ENCODE measurements around the gene NACC2.

NACC2 gene

DNA sequence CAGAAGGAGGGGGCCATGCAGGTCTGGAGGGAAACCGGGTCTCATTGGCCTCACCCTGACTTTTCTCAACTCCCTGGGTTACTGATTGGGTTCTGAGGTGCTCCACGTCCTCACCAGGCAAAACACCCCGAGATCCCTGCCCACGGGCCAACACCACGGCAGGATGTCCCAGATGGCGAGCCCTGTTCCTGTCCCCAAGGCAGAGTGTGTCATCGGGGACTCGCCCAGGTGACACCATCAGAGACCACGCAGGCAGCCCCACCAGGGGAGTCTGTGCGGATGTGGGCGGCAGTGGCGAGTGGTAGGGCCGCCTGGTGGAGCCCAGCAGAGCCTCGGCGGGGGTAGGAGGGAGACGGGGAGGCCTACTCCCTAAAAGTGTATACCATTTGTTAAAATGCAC lies 74.9 kb downstream of the NACC2 start:
- DNase-seq = no peak

DNA sequence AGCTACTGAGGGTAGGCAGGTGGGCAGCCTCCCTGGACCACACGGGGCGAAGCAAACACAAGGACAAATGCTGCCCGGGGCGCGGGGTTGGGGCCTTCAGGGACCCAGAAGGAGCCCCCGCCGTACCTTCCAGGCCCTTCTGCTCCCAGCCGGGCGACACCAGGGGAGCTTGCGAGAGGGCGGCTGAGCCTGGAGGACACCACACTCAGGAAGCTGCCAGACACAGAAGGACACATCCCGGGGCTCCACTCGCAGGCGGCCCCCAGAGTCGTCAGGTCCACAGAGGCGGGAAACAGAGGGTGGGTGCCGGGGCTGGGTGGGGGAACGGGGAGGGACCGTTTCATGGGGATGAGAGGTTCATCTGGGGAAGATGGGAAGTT lies 75.4 kb downstream of the NACC2 start:
- DNase-seq = no peak

DNA sequence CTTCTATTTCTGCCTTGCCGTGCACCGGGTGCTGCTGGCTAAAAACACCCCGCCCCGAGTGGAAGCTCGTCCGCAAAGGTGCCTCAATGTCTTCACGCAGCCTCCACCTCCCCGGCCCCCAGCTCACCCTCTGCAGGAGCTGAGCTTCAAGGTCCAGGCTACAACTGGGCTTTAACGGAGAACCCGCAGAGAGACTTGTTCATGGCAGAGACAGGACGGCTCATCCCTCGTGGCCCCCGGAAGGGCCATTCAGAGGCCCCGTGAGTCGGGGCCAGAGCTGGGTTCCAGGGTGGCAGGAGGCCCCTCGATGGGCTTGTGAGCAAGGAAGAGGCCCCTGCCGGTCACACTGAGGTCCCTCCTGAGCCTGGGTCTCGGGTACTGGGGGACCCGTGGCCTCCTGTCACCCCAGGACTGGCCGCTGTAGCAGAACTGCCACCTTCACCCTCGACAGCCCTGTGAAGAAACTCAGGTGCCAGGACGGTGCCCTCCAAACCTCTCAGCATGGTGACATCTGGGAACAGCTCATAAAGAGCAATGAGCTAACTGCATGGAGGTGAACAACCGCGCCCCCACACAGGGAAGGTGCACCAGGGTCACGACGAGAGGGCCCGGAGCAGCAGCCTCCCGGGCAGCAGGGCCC lies 75.9 kb downstream of the NACC2 start:
- DNase-seq = no peak

DNA sequence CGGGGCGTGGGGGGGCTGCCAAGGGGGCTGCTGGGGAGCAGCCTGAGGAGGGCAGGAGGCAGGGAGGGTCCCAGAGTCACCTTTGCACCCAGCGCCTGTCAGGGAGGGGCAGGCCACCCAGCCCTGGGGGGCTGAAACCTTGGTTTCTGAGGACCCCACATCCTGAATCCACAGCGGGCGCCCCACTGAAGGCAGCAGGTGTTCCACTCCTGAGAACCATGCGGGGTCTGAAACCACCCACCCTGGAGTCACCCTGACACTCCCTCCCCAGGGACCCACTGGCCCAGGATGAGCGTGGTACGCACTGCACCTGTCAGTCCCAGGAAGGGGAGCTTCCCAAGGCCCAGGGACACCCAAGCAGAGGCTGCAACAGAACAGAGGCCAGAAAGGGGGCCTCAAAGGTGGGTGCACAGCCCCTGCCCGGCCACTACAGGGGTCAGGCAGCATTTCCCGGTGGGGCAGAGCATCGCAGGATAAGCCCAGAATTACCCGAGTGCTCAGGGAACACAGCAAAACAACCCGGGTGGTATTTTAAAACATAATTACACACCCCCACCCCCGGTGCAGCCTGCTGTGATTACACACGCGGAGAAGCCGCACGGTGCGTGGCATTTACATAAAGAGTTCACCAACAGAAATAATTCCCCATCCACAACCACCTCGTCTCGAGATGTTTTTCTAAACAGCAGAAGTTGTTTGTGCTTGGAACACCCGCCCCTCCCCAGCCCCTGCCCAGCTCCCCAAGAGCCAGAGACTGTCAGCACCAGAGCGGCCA lies 76.6 kb downstream of the NACC2 start:
- no peak for DNase-seq

DNA sequence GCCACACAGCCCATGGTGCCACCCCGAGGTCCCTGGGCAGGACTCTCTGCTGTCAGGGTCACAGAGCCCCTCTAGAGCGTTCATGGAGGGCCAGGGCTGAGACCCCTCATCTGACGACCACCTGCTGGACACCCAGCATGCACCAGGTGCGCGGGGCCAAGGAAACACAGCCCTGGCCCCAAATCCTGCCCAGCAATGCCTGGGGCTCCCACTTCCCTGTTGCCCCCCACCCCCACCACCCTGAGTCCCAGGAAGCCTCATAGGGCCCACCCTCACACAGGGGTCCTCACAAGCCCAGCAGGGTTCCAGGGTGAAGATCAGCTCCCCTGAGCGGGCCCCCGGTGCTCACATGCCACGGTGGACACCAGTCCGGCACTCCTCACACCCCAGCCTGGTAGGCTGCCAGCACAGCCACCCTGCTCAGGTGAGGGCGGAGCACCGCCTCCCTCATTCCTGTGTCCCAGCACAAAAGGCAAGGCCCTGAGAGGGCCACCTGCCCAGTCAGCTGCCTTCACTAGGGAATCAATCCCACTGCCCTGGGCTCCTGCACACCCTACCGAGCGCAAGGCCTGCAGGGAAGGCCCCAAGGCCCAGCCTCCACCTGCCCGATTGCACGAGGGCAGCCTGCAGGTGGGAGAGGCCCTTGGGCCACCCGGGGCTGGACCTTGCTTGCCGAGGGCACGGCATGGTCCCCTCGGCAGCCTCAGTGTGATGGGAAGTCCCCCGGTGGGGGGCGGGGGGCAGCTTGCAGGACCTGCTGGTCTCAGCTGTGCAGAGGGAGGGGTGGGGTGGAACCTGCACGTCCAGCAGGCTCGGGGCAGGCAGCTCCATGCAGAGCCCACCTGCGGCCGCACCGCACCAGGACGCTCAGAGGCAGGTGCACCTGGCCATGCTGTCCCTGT lies 77.5 kb downstream of the NACC2 start:
- DNase-seq = no peak

DNA sequence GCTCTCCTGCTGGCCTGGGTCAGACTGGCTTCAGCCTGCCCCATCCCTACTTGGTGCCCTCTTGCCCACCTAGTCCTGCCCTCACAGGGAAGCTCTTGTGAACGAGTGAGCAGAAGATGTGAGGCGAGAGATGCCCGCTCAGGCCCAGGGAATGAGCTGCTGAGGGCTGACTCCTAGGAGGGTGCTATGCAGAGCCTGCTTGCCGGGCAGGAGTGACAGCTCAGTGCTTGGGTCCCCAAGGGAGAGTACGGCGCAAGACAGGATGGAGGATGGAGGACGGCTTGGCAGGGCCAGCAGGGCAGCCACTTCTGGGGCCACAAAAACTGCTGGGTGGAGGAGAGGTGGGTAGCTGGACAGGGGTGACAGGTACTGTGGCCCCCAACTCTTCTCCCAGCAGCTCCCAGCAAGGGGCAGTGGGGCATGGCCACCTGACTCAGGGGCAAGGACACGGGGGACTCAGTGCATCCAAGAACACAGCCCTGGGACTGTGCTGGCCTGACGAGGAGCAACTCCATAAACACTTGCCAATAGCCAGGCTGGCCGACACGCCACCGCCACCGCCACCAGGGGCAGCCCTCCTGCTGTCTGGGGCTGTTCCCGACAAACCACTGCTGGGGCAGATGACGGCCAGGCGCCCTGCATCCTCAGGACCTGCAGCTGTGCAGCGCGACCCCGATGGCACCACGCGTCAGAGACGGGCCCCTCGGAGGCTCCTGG lies 78.4 kb downstream of the NACC2 start:
- no peak for DNase-seq

DNA sequence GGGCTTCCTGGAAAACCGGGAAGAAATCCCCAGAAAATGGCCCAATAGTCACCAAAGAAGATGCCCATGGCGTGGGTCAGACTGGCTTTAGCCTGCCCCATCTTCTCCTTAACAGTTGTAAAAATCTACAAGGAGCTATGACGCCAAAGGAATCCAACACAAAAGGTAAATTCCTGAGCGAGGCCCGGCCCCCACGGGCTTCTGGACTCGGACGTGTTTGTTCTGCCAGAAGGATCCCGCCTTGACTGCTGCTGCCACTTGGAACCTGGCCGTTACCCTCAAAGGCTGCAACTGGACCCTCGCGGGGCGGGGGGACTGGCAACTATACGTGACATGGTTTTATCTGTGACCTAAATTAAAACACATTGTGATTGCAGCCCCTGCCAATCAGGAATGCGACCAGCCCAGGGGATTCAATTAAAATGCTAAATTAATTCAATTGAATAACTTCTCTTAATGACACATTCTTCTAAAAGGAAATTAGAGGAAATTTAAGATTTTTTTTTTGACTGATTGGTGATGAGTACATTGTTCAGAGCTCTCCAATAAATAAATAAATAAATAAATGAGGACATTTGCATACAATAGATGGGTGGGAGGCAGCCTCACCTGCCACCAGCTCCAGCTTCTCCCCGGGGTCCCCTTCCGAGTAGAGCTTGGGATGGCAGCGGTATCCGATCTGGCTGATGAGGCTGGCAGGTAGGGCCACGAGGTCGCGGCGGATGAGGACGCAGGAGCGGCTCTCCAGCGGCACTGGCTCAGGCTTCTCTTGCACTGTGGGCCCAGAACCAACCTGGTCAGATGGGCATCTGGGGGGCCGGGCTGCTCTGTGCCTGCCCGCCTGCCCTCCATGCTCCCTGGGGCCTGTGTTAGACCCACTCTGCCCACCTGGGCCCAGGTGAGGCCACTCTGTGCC lies 79.2 kb downstream of the NACC2 start:
- no peak for DNase-seq

DNA sequence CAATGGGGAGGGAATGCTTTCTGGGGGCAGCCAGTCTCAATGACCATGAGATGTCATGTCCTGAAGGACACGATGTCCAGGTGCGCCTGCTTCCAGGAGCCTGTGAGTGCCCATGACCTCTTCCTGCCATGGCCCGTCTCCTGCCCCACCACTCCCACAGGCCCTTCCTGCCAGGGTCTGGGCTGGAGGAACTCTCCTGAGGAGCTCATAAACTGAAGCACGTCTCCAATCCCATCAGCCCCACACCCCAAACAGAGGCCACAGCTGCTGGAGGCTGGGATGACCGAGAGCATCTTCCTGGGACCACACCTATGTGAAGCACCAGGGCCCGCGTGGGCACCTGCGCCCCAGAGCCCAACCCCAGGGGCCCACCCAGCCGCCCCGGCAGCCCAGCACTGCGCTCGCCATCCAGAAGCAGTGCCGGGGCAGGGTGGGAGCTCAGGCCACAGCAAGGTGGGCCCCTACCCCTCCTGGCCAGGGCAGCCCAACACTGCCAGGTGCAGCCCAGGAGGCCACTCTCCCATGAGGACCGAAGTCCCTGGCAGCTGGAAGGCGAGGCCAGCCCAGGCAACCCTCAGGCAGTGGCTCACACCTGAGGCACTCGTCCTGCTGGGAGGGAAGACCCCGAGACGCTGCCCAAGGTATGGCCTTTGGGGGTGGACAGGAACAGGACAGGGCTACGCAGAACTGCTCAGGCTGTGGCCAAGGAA lies 80.0 kb downstream of the NACC2 start:
- no peak for DNase-seq

DNA sequence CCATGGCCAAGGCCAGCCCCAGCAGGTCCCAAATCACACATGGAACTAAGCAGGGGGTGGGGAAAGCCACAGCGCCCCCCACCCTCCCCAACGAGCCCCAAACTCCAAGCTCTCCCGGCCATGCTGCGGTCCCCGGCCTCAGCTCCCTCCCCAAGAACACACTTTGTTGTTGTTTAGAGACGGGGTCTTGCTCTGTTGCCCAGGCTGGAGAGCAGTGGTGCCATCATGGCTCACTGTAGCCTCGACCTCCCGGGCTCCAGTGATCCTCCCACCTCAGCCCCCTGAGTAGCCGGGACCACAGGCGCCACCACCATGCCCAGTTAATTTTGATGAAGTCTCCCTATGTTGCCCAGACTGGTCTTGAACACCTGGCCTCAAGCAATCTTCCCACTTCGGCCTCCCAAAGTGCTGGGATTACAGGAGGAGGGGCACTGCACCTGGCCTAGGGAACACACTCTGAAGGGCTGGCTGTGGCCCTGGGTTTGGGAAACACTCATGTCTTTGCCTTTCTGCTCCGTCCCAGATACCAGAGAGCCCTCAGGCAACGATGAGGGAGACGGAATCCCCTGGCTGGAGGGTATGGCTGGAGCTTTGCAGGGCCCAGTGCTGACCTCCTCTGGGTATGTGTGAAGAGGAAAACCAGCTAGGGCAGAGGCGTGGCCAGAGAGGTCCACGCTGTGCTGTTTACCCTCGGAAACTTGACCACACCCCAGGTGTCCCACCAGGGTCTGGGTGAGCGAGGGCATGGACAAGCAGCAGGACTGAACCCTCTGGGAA lies 80.8 kb downstream of the NACC2 start:
- no peak for DNase-seq

DNA sequence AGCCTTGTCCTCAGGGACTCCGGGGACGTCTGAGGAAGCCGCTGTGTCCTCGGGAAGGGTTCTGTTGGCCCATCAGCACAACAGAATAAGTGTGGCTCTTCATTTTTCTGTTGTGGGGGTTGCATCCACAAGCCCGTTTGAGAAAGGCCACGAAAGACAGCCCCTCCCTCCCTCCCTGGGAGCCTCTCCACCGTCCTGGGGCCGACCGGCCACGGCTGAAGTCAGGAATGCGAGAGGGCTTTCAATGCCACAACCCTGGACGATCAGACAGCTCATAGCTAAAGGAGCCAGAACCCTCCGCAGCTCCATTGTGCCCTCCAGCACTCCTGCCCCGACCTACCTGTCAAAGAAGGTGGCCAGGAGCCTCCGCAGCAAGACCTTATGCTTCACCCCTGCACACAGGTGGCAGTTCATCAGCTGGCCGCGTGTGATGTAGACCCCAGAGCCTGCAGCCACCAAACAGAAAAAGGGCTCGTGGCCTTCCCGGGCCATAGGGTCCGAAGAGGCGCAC lies 81.5 kb downstream of the NACC2 start:
- DNase-seq = no peak

DNA sequence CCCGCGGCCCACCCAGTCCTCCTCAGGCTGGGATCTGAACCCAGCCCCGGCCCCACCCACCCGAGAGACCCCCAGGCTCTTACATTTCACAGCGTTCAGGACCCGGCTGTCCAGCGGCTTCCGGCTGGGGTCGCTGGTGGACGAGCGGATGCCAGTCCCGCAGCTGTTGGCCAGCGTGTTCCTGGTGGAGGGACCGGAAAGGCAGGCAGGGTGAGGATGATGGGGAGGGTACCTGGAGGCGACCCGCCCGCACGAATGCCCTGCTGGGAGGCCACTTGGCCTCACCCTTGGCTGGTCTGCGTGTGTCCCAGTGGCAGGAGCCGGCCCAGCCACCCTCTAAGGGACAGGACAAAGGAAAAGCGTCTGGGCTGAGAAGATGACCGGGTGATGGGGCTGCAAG lies 82.0 kb downstream of the NACC2 start:
- DNase-seq = no peak

DNA sequence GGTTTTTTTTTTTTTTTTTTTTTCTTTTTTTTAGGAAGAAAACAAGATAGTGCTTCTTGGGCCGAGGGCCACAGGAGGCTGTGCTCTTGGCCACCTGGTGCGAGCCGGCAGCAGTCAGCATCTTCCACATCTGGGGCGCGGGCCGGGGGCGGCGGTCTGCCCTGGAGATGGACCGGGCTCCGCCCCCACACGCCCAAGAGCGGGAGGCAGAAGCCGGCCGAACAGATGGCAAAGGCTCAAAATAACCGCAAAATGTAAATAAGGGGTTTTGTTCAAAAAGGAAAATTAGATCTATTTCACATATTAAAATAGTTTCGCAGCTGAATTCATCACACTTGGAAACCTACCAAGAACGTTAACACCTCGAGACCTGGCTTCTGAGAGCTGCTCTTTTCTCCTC lies 82.4 kb downstream of the NACC2 start:
- no peak for DNase-seq

DNA sequence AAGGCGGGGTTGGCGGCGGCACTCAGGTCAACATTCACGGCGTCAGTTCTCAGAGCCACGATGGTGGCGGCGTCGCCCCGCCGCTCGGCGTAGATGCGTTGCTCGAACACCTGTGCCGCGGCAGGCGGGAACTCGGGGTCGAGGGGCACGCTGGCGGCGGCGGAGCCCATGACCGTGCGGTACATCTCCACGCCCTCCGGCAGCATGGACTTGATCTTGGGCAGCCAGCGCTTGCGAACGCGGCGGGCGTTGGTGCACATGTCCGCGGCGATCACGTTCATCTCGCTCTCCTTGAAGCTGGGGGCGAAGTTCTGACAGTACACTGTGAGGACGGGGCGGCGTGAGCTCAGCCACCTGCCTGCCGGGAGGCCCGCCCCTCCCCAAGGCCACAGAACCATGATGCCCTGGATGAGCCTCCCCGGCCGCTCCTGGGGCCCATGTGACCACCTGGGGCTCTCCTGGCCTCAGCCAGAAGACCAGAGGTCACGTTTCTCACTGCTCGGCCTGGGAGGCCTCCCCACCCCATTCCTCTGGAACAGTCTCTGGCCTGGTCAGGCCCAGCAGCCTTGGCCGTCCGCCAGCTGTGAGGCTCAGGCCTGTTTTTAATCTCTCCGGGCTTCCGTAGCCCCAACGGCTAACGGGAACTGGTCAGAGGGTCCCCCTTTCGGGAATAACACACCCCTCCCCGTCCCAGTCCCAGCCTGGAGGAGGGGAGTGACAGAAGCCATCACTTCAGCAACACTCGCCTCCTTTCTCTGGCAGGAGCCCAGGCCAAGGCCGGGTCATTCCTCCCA lies 83.2 kb downstream of the NACC2 start:
- DNase-seq = no peak

DNA sequence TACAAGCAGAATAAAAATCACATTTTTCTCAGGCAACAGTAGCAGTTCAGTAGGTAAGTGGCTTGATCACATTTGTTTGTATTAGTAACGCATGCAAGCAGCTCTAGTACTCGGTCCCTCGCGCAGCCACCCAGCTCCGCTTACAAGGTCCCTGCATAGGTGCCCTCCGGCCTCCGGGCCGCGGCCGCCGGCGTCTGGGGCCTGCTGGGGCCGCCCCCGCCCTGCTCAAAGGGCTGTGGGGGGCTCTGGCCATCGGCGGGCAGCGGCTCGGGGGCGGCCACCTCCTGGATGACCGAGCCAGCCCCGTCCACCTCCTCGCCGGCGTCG lies 83.8 kb downstream of the NACC2 start:
- DNase-seq = no peak

DNA sequence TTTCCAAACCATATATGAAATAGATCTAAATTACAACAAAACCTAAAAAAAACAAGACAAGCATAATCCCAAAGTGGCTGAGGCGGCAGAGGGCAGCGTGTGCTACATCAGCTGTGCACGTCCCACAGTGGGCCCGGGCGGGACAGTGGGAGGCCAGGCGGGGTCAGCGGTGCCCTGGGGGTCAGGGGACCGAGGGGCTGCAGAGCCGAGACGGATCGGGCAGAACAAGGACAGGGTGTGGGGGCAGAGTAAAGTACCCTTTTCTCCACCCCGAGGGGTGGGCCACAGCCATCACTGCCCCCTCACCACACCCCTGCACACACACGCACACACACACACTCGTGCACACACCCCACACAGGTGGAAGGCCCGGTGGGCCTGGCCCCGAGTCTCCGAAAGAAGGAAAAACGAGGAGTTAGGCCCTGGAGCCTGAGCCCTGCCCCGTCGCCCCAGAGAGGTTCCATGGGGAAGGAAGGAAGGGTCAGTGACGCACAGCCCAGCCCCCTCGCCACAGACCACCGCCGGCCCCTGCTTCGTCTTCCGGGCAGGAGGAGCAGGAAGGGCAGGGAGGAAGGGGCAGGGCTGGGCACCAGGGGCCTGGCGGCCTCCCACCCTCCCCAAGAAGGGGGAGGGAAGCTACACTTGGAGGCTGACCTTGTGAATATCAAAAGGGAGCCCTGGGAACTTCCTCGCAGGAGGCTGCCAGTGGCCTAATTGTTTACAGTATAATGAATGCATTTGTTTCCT lies 84.3 kb downstream of the NACC2 start:
- DNase-seq = no peak

DNA sequence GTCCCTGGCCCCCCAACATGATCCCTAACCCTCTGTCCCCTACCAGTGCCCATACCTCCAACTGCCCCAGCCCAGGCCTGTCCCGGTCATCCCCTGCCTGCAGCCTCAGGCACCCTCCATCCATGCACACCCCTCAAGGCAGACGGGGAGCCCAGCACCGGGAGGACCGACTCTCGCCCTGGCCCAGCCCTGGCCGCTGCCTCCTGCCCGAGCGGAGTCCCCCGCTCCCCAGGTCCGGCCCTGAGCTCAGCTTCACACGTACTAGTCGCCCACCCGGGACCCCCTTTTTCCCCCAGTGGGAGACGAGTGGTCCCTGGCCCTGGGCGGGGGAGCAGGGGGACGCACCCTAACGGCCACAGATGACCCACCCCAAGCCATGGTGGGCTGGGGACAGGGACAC lies 84.9 kb downstream of the NACC2 start:
- DNase-seq = no peak

DNA sequence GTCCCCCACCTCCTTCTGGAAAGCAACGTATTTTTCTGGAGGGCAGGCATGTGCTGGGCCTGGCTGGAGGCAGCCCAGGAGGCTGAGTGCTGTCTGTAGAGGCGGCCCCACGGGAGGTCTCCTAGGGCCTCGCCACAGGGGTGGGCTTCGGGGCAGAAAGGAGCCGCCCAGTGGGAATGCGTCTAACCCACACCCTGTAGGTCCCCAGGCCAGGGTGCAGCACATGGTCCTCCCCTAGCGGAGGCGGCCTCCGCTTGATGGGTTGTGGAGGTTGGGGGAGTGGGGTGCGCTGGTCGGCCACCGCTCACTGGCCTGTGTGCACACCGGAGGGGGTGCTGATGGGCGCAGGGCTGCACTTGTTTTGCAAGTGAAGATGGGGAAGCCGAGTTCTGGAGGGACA lies 85.6 kb downstream of the NACC2 start:
- DNase-seq = no peak

DNA sequence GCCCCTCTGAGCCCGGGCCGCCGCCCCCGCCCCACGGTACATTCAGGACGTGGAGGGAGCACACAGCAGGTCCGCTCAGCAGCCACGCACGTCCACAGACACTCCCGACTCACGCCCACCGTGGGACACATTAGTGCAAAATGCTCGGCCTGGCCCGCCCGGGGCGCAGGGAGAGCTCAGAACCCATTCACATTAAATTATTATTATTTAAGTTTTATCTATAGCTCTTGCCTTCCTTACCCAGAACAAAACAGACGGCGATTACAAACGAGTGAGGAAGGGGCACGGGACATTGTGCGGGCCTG lies 86.4 kb downstream of the NACC2 start:
- no peak for DNase-seq
